HG02763 (cell line): ENCODE data around the gene ACADL.

ENCODE experiments used
- ATAC-seq: cut with Tn5 transposase; IDR thresholded peaks from one replicate; pipeline ENCODE4 v1.9.1; 2021; ENCODE audit warnings: mild to moderate bottlenecking, moderate library complexity; ENCODE audit not compliant: unreplicated experiment

Gene ACADL

DNA sequence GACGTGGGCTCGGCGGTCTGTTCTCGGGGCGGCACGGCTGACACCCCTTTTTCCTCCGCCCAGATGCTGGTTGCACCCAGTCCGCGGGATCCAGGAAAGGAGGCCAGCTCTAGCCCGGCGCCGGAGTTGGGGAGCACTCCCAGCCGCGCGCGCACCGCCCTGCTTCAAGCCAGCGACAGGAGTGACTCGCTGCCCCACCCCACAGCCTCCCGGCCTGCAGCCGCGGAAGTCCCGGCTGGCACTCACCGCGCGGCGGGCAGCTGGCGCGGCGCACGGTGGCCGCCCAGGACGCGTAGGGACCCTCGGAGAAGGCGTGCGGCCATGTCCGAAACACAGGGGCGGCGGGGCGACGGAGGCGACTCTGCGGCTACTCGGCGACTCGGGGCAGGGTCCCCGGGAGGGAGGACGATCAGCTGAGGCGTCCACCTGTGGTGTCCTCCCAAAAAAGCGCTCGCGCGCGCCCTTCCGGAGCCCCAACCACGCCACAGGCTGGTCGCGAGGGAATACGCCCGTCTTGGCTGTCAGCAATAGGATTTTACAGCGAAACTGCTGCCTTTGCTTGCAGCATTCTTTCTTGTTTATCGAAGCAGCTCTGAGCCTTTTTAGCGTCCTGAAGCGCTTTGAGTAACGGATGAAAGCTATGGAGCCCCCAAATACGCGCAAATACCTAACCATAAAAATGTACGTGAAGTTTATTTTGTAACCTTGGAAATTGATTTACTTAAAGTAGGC lies at the start of gene ACADL:
ACADL (minus strand) TSS at position 507 of the 732 bp plus-strand sequence; CDS start at position 323, 184 bp downstream.
- ATAC-seq, result no peak

DNA sequence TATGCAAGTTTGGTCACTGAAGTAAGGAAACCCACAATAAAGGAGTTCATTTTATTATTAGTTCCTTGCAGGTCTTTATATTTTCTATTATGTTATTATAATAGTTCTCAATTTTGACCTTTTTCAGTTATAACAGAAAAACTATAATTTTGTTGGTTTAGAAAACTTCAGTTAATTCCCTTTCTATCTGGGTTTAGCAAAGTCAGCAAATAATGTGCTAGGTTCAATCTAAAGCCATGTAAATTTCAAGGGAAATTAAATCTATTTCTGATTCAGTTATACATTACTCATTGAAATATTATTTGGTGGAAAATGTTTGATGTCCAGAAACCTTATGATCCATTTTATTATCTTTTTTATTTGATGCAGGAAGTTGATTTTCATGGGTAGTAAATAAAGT lies 46.1 kb upstream of the ACADL start:
- ATAC-seq, result no peak

DNA sequence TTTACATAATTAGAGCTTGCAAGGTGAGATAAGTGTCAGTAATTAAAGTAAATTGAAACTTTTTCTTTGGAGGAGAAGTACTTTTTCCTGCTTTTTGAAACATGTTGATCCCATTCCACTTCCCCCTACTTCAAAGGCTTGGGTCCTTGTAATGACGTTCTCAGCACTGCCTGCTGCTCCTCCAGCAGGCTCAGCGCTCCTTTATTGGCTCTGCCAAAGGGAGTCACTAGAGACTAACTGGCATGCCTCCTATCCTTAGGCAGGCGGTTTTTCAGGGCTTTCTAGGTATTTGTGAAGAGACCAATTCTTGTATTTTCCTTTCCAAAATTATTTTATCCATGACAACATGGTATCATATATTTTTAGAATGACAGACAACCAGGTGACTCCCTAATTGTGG lies 43.9 kb upstream of the ACADL start:
- no peak for ATAC-seq

GRCh38 chr2:210268281-210268680 lies 43.0 kb upstream of the ACADL start:
- ATAC-seq, result no peak

GRCh38 chr2:210267698-210268097 lies 42.5 kb upstream of the ACADL start:
- no peak for ATAC-seq

DNA sequence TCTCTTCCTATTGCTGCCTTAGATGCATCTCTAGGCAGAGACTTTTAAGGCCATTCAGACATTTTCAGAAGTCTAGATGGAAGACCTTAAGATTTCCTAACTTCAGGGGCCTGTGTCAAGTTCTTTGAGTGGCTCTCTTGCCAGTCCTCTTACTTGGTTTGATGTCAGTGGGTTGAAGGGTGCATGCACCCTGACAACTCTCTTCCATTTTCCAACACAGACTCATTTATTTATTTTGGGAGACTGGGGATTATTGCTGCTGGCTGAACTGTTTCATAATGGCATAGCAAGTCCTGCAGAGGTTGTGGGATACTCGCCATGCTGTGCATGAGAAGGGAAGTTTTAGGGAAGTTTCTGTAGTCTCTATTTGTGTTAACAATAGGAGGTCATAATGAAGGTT lies 39.0 kb upstream of the ACADL start:
- ATAC-seq, result no peak

DNA sequence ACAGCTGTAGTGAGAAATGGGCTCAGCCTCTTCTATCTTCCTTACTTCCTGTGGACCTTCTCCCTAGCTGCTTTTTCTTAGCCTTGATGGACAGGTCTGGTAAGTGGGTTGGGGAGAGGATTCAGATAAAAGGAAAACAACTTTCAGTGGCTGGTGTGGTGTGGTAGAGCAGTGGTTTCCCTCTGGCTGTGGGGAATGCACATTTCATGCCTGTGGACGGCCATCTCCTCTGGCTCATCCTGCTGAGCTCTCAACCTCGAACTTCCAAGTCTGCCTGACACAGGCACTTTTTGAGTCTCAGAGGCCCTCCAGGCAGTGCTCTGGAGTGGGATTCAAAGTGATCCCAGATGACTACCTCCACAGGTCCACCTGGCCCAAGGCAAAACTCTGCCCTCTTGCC lies 38.6 kb upstream of the ACADL start:
- ATAC-seq, result no peak

- no peak for ATAC-seq
Observed at GRCh38 chr2:210262036-210262435, 36.8 kb upstream of the ACADL start.

DNA sequence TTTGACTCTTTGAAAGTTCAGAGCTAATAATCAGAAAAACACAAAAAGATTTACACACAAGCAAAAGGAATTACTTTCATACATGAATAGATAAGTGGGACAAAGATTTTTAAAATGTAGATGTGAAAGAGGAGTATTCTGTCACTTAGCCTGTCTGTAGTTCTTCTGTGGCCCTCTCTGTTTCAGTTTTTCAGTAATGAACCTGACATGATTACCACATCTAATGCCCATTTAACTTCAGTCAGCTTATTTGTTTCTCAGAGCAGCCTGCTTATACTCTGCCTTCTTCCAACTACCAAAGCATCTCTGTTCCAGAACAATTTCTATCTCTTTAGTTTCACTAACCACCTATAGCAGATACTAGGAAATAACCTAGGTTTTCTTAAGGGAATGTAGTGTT lies 34.4 kb upstream of the ACADL start:
- no peak for ATAC-seq

- ATAC-seq, result no peak
Observed at GRCh38 chr2:210252699-210253606, 27.7 kb upstream of the ACADL start.

GRCh38 chr2:210250622-210251021 lies 25.4 kb upstream of the ACADL start:
- no peak for ATAC-seq

- no peak for ATAC-seq
Observed at GRCh38 chr2:210233487-210233886, 8.2 kb upstream of the ACADL start.

DNA sequence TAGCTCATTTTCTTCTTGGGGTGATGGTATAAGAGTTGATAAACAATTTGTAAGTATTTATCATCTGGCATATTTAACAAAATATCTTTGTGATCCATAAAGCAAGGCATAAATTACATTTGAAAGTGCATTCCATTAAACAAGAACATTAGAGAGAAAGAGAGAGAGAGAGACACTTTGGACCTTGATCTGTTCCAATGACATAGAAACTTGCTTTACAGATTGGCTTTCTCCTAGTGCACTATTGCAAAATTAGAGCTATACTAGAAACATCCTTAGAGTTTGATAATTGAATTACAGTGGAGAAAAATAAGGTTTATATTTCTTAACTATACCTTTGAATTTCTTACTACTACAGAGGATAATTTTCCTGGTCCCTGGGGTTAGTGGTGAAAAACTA lies 5.7 kb upstream of the ACADL start:
- ATAC-seq, result no peak

DNA sequence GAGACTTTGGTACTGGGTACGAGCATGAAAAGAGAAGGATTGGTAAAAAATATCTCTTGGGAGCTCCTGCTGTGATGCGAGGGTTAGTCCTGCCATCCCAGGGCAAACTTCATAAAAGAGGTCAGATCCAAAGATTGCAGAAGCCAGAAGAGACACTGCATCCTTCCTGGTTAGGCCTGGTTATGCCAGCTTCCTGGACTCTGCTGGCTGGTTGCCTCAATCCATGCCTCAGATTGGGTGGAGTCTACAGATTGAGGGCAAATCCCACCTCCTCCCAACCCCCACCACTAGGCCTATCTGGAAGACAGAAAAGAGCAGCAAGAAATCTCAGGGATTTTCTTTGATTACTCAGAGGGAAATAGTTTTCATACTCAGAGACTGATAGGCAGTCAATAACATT lies 5.3 kb upstream of the ACADL start:
- no peak for ATAC-seq

DNA sequence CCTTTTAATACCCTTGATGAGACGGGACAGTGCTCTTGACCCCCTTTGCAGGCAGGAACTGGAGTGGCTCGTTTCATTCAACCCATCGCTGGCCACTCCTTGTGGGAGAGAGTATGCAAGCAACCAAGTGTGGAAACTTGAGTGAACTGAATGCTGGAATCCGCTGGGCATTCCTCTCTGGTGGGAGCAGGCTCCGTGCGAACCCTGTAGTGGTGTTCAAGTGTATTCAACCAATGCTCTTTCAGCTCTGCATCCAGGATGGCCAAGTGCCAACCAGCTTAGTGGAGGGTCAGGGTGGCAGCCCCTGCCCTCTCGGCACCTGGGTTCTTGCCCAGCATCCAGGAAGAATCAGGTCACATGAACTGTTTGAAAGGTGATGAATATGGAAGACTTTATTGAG lies 3.3 kb upstream of the ACADL start:
- no peak for ATAC-seq

DNA sequence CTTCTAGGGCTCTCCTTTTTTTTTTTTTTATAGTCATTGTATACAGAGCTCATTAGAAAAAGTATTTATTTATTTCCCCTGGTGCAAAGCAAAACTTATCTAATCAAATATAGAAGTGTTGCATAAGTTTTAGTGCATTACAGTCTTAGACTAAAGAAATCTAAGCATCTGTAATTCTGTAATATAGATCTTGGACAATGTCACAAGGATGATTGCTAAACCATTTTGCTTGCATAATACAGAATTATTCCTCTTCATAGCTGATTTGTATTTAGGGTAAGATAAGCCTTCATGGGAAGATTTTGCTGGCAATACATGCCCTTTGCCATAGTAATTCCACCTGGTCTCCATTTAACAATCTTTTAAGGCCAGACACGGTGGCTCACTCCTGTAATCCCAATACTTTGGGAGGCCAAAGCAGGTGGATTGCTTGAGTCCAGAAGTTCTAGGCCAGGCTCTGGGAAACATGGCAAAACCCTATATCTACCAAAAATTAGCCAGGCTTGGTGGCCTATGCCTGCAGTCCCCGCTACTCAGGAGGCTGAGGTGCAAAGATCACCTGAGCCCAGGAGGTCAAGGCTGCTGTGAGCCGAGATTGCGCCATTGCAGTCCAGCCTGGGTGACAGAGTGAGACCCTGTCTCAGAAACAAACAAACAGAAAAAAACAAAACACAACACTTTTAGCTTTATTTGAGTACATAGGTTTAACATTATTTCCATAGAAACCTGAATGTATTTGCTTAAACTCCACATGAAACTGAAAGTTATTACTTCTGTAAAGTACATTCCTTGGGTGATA lies 2.2 kb upstream of the ACADL start:
- no peak for ATAC-seq

DNA sequence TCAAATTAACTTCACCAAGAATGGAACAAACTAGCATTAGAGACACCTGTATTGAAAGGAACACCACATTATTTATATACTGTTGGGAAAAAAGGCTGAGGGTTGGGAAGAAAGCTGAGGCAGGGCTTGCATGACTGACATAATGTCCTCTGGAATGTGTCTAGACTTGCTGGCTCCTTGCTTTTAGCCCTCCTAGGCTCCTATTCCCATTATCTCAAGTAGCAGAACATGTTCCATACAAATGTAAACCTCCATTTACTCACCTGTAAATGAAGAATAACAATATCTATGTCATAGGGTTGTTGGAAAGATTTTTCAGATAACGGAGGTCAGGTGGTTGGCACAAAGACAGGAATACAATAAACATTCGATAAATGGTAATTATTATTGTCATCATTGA lies 976 bp upstream of the ACADL start:
- ATAC-seq, result no peak

- ATAC-seq, result no peak
Observed at GRCh38 chr2:210224591-210224940, 681 bp downstream of the ACADL start.

DNA sequence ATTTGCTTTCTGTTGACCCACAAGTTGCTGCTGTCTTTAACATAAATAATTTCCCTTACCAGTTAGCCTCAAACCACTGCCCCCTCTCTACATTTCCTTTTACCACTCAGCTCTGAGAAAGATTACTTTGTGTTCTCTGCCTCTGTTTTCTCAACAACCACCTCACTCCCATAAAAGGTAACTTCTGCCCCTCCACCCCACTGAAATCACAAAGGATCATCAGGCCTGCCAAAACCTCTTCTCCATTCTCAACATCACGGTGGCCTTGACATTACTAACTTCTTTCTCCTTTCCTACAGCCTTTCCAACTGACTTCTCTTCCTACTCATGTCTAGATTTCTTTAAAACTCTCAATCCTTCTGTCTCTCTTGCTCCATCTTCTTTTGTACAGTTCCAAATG lies 10.1 kb downstream of the ACADL start:
- no peak for ATAC-seq

DNA sequence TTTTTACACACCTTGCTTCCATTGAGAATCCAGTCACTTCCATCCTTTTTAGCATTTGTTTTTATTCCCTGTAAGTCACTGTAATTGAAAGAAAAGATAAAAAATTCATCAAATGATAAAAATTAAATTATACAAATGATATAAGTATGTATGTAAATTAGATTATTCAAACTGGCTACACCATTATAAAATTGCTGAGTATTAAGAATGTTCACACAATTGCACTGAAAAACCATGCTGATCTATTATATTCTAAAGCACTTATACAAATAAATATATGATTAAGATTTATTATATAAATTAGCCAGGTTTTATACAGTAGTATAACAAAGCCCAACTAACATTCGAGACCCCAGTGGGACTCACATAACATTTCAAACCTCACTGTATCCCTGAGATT lies 15.1 kb downstream of the ACADL start:
- no peak for ATAC-seq

DNA sequence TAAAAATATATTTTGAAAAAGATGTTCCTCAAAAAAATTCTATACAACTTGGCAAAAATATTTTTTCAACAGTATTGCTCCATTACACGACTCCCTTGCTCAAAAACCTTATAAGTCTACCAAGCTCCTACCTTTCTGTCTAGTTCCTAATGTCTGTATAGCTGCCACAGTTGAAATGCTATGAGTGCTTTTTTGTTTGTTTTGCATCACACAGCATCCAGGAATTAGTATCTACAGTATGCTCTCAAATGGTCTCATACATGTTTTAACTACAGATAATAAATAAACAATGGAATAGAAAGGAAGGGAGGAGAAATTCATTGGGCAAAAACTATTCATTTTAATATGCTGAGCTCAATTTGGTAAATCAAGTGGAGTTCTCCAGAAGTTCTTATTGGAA lies 17.3 kb downstream of the ACADL start:
- ATAC-seq, result no peak

DNA sequence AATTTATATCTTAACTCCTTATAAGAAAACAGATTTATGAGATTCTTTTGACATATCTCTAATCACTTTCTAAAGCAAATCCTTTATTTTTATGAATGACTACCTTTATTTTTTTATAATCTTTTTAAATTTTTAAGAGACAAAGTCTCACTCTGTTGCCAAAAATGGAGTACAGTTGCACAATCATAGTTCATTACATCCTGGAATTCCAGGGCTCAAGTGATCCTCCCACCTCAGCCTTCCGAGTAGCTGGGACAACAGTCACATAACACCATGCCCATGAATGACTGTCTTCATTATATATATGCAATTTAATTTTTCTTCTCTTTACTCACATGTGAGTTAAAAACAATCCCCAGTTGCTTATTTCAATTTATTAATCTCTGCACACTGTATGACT lies 21.7 kb downstream of the ACADL start:
- no peak for ATAC-seq
